SIG-M5 (cell line): Measurements from ENCODE around the gene PRKCZ.
"Not testable (repeated sequence)": the region's sequence is repeated elsewhere in the genome, so short reads cannot be mapped to it uniquely, and the experiment has no call there.

Experiments used
- DNase-seq: peaks from one replicate; lab custom pipeline; 2025; lab: John Stamatoyannopoulos, UW

The PRKCZ gene

DNA sequence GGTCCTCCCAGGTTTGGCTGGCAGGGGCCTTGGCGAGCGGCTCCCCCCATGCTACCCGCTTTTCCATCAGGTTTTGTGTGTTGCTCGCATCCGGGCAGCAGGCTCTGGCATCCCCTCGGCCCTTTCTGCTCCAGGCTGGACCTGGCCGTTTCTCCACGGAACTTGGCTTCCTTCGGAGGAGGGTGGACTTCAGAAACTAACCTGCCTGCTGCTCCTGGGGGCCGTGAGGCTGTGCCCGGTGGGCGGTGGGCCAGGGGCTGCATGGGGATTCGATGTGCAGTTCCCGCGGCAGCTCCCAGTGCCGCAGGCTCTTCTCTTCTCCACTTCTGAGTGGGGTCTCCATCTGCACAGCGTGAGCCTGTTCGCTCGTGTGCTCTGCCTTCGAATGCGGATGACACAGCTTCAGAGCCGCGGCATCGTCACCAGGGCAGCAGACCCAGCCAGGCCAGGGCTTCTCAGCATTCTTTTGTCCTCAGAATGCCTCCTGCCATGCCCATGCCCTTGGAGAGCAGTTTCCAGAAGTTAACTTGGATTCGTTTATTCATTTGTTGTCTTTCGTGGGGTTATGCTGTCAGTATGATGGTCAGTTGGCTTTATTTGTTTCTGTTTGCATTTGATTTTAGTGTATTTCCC lies 36.4 kb downstream of the PRKCZ start:
- no peak for DNase-seq

DNA sequence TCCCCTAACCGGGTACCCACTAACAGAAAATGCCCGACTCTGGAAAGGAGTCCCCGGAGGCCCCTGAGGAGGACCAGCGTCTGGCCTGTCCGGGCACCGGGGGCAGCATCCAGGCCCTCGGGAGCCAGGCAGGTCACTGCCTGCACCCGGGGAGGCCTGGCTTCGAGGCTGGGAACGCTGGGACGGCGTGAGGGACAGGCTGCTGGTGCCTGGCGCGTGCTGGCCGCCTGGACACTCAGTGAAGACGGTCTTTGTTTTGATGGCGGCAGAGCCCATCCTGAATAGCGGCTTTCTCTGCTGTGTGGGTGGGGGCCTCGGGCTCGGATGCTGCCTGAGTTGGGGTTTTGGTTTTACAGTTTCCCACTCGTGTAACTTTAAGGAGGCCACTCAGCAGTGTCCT lies 37.6 kb downstream of the PRKCZ start:
- DNase-seq, result no peak

DNA sequence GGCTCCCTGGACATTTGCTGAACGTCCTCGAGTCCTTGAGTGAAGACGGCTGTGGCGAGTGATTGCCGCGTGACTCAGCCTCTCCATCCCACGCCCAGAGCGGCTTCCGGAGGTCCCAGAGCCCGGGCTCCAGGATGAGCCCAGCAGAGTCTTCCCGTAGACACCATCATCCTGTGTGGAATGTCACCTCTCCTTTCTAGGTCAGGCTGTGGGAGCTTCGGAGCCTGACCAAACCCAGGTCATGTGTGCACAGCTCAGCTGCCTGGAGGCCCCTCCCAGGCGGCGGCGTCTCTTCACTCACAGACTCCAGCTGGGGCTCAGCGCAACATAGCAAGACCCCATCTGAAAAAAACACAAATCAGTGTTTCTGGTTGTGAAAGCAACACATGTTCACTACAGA lies 38.2 kb downstream of the PRKCZ start:
- no peak for DNase-seq

DNA sequence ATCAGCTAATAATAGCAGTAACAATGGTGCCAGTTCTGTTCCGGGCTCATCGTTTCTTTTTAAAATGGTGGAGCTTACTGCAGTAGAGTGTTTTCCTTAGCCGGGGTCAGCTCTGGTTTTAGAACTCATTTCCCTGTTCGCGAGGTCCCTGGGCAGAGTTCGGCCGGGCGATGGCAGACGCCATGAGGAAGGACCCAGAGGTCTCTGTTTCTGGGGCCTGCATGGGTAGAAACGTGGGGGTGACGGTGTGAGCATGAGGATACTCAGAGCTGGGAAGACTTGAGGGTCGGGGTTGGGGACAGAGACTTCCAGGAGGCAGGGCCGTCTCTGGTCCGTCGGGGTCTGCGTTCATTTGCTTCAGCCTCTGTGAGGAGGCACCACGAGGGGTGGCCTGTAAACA lies 38.8 kb downstream of the PRKCZ start:
- DNase-seq, result no peak

DNA sequence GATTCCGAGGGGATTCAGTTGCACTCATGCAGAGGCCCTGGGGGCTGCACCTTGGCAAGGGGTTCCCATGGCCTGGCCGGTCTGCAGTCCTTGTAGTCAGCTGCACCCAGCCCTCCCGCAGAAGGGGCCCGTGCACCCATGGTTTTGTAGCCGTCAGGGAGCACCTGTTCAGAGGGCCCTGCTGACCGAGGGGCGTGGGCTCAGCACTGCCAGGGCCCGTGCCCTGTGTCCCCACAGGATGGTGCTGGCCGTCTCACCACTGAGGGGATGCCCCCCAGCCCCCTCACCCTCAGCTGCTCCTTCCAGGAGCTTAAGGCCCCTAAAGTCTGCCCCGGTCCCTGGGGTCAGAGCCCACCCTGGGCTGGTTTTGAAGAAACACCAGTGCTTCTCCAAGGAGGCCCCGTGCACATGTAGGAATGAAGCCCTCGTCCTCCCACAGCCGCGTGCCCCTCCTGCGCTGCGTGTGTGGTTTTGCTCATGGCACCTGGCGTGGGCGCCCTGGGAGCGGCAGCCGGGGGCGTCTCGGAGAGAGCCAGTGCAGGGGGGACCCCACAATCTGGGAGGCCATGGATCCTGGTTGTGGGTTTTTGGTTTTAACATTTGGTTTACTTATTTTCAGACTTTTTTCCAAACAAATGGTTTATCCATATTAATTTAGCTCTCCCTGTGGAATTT lies 40.1 kb downstream of the PRKCZ start:
- DNase-seq, result no peak

DNA sequence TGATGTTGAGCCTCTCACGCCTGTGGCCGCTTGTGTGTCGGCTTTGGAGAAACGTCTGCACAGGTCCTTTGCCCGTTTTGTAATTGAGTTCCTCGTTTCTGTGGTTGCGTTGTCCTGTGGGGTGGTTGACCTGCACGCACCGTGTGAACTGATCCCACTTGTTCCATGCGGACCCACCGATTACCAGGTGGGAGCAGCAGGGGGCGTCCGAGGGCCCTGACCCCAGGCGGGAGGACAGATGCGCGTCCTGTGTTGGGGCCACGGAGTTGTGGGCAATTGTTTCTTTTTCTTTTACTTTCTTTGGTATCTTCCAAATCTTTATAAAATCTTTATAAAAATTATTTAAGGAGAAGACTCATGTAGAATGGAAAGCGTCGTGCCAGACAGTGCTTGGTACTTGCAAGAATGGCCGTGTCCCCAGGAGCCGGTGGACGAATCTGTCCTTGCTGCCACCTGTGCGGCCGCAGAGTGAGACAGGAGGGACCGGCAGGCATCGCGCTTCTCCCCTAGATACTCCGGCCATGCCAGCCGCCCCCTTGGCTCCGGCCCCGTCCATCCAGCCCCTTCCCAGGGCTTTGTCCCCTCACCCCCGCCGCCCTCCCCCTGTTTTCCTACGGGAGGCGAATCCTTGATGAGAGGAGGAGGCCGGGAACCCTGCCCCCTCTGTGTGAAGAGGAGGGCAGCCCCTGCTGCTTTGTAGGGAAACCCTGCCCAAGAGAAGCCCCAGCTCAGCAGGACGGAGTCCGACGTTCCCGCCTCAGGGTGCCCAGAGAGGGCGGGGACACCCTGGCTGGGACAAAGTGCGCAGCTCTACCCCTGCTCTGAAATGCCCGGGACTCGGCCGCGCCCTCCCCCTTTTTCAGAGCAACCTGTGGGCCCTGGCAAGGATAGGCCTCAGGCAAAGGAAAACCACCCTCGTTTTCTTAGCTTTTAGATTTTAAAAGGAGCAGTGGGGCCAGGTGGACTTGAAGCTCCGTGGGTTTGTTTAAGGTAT lies 41.7 kb downstream of the PRKCZ start:
- no peak for DNase-seq

DNA sequence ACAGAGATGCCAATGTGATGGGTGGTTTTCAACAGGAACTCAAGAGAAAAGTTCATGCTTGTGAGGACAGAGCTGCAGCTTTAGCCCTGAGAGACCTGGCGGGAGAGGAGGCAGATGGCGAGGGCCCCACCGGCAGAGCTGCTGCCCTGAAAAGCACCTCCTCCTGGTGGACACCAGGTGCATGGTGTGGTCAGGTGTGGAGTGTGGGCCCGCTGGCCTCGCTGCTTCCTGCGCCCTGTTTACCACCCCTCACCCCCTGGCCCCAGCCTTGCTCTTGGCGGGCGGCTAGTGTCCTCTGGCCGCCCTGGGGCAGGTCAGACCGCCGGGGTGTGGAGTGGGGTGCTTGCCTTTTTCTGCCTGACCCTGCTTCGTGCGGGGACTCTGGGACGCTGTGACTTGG lies 42.8 kb downstream of the PRKCZ start:
- DNase-seq, result no peak

DNA sequence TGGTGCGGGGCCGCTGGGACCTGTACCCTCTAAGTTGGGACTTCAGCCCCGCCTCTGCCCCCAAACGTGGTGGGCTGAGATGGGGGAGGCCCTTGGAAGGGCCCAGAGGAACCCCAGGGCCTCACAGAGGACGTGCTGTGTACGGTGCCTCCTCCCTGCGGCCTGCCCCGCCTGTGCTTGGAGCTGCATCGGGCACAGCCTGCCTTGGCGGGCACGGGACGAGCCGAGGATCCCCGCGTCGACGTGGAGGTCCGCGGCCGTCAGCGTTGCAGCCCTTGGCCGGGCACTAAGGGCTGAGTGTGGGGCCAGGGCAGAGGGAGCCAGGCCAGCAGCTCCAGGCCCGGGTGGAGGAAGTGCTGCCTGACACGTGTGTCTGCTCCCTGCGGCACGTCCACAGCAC lies 43.4 kb downstream of the PRKCZ start:
- no peak for DNase-seq

DNA sequence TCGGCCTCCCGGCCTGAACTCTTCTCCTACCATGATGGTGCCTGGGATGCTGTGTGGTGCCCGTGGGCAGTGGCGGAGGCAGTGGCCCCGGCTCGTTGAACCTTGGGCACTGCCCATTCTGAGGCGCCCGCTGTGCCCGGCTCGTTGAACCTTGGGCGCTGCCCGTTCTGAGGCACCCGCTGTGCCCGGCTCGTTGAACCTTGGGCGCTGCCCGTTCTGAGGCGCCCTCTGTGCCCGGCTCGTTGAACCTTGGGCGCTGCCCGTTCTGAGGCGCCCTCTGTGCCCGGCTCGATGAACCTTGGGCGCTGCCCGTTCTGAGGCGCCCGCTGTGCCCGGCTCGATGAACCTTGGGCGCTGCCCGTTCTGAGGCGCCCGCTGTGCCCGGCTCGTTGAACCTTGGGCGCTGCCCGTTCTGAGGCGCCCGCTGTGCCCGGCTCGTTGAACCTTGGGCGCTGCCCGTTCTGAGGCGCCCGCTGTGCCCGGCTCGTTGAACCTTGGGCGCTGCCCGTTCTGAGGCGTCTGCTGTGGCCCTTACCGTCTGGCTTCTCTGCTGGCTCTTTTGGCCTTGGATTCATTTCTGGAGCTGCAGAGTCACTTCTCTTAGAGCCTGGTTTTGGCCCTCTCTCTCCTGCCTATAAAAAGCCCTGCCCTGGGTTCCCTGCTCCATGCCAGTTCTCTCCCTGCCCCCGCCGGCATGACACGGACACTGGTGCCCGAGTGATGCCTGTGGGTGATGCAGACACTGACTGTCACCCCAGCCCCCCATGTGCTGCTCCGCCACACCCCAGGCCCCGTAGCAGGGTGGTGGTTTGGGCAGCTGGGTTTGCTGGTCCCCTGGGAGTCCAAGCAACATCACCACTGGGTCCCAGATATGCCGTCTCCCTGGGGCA lies 44.3 kb downstream of the PRKCZ start:
- DNase-seq, result not testable (repeated sequence)

DNA sequence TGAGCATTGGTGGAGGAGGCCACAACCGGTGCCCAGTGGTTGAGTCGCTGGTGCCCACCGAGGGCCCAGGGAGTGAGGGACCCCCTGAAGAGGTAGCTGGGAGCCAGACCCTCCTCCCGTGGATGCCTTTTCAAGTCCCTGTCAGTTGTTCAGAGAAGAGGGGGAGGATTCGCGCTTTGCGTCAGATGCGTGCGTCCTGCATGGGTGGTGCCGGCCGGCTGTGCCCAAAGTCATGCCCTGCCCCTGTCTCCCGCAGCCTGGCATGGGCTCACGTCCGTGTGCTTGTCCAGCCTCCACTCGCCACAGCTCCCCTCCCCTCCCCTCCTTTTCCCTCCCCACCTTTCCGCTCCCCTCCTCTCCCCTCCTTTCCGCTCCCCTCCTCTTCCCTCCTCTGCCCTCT lies 45.2 kb downstream of the PRKCZ start:
- no peak for DNase-seq

DNA sequence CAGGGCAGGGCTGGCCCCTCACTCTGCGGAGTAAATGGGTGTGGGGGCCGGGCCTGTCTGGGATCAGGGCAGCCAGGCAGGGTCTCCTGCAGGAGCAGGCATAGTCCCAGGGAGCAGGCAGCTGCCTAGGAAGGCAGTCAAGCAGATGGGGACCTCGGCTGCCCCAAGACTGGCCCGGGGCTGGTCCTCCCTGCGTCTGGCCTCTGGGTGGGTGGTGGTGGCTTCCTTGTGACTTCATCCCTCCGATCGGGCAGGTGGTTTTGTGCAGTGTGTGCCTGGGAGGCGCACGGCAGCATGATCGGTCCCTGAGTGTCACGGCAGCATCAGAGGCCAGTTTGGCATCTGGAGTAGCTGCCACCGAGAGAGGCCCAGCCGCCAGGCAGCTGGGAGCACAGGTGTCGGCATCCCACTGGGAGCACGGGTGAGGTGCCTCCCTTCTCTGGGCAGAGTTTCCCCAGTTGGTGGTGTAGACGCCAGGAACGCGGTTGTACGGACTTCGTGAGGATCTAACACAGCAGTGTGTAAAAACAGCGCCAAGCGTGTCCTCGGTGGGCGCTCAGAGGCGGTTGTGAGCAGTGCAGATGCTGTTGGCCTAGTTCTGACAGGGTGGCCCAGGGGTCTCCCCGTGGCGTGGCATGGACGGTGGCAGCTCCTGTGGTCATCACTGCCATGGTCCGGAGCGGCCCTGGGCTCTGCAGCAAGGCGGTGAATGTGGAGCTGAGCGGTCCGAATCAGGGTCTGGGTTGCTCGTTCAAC lies 45.9 kb downstream of the PRKCZ start:
- no peak for DNase-seq

DNA sequence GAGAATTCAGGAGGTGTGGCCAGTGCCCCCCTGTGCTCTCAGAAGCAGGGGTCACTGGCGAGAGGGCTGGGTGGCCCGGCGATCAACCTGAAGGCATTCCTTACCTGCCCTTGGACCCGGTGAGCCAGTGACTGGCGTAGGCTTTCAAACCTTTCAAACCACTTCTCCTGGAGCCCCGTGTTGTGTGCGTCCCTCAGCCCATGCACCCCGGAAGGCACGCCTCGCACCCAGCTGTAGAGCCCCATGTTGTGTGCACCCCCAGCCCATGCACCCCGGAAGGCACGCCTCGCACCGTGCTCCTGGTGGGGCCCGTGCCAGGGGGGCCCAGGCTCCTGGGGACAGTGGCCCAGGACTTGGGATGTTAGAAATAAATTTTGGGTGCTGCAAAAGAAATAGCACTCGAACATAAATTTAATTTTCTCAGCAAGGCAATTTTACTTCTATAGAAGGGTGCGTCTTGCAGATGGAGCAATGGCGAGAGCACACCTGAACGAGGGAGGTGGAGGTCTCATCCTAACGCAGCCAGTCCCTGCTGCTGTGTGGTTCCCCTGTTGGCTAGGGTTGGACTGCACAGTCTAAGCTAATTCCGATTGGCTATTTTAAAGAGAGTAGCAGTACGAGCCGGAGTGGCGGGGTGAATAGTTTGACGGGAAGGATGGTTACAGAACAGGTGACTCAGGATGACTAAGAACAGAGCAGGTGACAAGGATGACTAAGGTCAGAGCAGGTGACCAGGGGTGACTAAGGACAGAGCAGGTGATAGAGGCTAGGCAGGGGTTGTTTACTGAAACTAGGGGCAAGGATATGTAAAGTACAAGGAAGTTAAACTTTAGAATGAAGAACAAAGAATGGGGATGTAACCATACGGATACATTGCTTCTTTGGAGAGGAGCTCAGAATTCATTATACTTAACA lies 47.4 kb downstream of the PRKCZ start:
- DNase-seq, result no peak

DNA sequence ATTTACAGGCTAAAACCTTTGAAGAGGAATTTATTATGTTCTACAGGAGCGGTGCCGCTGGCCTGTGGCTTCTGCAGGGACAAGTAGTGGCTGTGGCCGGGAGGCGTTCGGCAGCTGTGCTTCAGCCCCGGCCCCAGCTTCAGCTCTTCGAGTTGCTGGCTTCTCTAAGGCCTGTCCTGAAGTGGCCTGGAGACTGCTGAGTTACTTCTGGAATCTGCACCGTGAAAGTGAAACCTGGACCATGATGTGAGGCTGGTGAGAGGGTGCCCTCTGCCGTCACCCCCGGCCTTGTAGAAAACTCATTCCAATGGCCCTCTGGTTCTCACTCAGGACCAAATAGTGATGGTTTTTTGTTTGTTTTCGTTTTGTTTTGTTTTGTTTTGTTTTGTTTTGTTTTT lies 48.1 kb downstream of the PRKCZ start:
- DNase-seq, result no peak

DNA sequence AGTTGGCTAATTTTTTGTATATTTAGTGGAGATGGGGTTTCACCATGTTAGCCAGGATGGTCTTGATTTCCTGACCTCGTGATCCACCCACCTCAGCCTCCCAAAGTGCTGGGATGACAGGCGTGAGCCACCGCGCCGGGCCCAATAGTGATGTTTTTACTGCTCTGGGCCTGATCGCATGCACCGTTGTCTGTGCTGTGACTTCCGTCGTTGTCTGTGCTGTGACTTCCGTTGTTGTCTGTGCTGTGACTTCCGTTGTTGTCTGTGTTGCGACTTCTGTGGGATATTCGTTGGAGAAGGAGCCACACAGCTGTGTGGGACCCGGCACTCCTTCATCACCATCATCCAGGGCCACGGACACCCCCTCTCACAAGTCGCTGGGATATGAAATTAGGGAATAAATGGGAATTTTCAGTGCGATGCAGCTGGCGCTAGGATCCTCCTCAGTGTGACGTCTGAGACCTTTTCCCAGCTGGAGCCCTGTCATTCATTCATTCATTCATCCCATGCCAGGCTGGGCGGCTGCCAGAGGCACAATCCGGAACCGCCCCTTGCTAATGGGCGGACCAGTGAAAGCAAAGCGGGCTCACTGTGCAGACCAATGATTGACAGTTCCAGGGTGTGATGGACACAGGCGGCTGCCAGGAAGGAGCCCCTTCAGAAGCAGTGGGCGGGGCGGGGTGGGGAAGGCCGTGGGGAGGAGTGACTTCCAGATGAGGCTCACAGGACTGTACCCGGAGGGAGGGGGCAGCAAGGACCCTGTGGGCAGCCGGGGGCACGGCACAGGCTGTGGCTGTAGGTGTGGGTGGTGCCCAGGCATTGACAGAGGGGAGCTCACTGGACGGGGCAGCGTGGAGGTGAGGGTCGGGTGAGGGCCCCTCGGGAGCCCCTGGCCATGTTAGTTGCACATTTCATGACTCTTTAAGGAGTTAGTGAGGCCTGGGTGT lies 48.9 kb downstream of the PRKCZ start:
- no peak for DNase-seq

DNA sequence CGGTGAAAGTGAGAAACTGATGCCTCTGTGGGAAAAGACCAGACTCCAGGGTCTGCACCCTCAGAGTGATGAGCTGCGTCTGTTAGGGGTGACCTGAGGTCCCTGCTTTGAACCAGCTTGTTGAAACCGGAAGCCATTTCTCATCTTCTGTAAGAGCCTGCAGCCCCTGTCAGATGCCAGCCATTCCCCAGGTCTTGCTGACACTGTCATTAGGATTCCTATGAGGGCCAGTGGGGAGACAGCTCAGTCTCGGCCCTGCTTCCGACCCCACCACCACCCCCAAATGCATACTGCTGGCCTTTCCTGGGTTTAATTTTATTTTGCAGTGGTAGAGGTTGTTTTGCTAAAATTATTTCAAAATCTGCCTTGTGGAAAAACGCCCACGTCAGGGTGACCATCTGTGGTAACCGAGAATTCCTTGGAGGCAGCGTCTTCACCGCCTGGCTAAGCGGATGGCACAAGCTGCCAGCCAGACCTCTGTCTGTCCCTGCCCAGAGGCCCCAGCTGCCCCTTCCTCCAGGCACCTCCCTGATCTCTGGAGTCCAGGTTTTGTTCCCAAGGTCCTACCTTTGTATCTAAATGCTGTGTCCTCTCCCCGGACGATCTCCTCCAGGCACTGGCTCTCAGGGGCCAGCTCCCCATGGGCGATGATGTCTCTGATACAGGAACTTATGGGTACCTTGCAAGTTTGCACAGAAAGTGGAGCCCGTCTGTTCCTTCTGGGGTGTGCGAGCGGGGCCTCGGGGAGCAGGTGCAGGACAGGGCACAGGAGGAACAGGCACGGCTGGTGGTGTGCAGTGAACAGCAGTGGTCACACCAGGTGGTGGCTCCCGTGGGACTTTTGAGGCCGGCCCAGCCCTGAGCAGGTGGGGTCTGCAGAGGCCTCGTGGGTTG lies 49.9 kb downstream of the PRKCZ start:
- no peak for DNase-seq

DNA sequence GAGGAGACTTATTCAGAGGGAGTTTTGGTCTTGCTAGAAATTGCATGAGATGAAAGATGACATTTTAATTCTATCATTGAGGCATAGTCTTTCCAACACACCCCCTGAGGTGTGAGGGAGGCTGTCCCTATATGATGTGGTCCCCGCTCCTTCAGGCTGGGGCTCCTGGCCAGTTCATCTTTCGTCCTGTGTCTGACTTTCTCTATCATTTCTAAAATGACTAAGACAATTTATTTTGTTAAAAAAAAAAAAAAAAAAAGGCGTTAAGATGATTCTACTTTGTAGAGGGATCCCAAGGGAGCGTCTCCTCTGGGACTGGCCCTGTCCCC lies 50.5 kb downstream of the PRKCZ start:
- no peak for DNase-seq

DNA sequence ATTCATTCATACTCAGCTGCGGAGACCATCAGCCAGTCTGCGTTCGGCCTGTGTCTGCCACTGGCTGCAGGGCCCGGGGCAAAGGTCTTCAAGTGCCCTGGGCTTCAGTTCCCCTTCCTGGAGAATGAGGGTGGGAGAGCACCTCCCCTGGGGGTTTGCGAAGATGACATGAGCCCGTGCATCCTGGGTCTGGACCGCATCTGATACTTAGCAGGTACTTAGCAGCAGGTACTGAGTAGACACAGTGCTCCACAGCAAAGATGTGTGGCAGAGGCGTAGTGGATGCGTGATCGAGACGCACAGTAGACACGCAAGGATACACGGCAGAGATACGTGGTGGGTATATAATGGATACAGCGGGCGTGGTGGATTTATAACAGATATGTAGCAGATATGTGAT lies 51.3 kb downstream of the PRKCZ start:
- DNase-seq, result no peak

DNA sequence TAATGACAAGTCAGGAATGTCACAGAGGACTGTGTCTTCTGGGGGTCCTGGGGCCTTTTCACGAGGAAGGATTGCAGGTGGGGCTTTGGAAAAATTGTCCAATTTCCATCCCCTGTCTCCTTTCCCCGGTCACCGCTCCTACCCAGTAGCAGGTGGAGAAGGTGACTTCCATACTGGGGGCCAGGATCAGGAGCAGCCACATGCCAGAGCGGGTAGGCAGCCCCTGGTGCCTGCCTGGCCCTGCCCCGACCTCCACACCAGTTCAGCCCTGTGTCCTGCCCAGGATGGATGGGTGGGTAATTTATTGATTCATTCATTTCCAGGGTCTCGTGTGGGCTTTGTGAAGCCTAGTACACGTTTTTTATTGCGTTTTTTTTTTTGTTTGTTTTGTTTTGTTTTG lies 51.7 kb downstream of the PRKCZ start:
- no peak for DNase-seq
